ENCODE data around the gene NSMF.

Gene NSMF

DNA sequence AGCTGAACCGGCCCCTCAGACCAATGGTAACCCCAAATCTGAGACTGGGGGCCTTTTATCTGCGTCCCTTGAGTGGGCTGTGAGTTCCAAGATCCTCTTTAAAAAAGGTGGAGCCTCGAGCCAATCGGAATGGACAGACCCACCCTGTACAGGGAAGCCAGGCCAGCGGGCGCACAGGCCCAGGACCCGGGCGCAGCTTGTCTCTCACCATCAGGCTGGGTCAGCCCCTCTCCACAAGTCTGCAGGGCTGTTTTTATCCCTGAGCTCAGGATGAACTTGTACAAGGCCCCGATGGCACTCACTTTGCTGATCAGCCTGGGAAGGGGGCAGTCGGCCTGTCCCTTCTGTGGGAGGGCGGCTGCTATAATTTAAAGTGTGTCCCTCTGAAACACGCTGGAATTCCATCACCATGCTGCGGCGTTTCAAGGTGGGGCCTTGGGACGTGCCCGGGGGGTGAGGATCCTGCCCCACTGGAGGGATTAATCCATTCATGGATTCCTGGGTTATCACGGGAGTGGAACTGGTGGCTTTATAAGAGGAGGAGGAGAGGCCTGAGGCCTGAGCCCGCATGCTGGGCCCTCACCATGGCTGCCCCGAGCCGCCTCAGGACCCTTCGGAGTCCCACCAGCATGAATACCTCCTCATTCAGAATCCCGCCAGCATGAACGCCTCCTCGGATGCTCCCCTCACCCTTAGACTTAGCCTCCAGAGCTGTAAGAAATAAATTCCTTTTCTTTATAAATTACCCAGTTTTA is 50.3 kb downstream of the NSMF start:
- no peak for DNase-seq

DNA sequence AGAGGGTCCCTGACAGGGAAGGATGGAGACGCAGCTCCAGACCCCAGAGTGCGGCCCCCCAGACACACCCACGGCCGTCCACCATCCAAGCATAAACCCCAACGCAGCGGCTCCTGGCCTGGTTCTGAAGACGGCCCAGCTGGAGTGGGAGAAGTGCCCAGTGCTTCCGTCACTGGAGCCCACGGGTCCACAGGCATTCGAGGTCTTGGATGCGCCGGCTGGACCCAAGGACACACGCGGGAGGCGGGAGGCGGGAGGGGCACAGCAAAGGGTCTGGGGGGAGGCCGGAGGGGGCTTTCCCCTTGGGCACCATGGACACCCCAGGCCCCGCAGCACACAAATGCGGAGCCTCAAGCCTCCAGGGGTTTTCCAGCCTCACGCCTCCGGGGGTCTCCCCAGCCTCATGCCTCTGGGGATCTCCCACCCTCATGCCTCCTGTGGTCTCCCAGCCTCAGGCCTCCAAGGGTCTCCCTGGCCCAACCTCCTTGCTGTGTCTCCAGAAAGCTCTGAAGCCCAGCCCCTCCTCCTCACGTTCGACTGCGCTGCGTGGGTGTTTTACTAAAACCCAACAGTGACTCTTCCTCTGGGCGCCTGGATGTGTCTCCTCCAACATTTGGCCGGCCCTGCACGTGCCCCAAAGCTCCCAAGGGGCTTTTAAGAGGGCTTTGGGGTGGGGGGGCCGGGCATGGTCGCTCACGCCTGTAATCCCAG is 51.4 kb downstream of the NSMF start:
- DNase-seq, result no peak

DNA sequence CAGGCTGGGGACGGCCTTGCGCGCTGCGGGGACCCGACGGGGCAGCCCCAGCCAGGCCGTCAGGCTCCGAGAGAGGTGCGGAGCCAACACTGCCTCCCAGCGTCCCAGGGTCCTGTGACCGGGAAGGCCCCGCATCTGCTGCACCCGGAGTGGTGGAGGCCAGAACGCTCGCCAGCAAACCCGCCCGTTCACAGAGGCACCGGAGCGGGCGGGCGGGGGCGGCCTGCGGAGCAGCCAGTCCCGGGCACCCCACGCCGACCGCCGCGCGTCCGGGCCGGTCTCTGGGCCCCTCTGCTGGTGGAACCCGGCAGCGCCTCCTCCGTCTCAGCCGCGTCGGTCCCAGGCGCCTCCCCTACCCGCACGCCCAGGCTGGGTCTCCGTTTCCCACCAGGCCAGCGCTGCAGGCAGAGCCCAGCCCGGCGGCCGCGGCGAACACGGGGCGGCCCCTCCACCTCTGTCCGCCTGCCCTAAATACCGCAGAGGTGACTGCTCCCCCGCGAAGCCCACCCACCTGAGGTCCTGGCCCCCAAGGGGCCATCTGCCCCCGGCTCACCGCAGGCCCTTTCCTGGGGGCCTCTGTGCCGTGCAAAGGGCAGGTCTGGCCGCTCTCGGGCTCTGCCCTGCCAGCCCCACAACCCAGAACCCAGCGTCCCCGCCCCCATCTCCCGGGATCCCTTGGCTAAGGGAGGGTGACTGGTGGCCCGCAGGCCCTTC is 52.1 kb downstream of the NSMF start:
- DNase-seq, result peak; percentile 71

DNA sequence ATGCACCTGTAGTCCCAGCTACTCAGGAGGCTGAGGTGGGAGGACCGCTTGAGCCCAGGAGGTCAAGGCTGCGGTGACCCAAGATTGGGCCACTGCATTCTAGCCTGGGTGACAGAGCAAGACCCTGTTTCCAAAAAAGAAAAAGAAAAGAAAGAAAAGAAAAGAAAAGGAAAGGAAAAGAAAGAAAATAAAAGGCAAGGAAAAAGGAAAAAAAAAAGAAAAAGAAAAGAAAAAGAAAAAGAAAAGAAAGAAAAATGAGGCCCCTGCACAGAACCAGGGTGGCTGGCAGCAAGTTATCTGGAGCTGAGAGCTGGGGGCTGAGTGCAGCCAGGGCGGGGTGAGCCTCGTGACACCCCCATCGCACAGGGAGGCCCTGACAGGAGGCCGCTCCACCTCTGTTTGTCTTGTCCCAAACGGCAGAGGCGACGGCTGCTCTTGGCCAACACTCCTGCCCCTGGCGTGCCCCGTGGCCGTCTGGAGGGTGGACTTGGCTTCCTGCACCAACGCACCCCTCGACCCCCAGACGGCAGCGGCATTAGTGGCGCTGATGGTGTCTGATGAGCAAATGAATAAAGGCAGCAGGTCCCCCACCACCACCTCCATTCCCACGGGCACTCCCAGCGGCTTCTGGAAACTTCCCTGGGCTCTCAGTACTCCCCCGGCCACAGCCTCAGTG is 52.9 kb downstream of the NSMF start:
- DNase-seq, result no peak

DNA sequence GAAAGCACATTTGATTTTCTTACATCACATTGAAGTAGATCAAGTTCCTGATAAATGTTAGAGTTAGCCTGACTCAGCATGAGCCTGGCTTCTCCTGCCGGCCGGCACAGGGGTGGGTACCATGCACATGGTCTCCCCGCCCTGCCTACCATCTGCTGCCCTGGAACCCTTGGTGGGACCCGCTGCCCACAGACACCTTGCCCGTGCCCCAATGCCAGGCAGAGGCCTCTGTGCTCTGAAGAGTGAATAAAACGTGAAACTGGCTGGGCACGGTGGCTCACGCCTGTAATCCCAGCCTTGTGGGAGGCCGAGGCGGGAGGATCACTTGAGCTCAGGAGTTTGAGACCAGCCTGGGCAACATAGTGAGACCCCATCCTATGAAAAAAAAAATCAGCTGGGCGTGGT is 53.5 kb downstream of the NSMF start:
- no peak for DNase-seq

DNA sequence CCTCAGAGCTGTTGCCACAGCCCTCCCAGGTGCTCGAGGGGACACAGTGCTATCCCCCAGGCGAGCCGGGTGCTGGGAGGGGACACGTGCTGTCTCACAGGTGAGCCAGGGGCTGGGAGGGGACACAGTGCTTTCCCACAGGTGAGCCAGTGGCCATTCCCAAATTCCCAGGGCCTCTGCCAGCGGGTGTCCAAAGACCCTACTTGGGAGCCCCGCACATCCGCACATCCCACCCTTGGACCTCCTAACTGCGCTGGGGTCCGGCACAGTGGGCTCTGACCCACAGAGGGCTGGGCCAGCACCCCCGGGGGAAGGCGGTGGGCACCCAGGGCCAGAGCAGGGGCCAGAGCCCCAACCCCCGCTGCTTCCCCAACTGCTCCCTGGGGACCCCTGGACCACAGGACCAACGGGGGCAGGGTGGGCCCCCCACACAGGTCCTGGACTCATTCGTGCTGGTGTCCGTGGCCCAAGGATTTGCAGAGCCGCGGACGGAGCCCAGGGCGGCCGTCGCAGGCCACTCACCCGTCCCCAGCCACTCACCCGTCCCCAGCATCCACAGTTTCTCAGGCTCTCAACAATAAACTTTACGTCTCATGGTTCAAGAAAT is 54.1 kb downstream of the NSMF start:
- DNase-seq, result no peak

DNA sequence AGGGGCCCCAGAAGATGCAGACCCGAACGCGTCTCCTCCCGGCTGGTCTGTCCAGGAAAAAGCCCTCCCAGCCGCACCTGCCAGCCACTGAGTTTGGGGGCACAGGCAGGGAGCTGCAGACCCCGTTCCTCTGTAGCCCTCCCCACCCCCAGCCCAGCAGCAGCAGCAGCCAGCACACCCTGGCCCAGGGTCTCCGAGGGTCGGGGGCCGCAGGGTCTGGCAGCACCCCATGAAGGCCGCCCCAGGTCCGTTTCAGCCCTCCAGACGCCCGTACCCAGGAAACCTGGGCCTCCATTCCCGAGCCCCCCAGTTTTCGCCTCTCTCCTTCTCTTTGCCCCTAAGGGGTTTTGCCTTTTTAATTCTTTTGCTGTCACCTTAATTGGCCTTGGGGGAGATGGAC is 55.9 kb downstream of the NSMF start:
- DNase-seq, result no peak

DNA sequence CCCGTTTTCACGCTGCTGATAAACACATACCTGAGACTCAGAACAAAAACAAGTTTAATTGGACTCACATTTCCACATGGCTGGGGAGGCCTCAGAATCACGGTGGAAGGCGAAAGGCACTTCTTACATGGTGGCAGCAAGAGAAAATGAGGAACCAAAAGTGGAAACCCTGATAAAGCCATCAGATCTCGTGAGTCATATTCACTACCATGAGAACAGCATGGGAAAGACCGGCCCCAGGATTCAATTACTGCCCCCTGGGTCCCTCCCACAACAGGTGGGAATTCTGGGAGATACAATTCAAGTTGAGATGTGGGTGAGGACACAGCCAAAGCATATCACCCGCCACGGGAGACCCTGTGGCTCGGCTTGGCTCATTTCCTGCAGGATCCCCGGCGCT is 56.4 kb downstream of the NSMF start:
- no peak for DNase-seq

DNA sequence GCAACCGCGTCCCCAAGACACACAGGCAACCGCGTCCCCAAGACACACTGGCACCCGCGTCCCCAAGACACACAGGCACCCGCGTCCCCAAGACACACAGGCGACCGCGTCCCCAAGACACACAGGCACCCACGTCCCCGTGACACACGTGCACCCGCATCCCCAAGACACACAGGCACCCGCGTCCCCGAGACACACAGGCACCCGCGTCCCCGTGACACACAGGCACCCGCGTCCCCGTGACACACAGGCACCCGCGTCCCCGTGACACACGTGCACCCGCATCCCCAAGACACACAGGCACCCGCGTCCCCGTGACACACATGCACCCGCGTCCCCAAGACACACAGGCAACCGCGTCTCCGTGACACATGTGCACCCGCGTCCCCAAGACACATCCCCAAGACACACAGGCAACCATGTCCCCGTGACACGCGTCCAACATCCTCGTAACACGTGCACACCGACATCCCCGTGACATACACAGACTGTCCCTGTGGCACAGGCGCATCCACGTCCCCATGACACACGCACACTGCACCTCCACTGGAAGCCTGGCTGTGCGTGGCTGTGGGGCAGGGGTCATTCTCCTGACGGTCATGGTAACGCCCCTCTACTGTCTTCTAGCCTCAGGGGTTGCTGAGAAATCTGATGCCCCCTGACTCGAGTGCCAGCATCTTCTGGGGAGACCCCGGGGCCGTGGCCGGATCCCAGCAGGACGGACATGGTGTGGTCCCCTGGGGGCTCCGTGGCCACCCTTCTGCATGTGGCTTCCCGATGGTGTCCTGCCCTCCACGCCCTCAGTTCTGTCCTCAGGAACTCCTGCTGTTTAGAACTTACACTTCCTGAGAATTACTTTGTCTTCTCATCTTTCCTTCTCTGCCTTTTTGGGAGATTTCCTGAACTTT is 60.3 kb downstream of the NSMF start:
- DNase-seq, result no peak

DNA sequence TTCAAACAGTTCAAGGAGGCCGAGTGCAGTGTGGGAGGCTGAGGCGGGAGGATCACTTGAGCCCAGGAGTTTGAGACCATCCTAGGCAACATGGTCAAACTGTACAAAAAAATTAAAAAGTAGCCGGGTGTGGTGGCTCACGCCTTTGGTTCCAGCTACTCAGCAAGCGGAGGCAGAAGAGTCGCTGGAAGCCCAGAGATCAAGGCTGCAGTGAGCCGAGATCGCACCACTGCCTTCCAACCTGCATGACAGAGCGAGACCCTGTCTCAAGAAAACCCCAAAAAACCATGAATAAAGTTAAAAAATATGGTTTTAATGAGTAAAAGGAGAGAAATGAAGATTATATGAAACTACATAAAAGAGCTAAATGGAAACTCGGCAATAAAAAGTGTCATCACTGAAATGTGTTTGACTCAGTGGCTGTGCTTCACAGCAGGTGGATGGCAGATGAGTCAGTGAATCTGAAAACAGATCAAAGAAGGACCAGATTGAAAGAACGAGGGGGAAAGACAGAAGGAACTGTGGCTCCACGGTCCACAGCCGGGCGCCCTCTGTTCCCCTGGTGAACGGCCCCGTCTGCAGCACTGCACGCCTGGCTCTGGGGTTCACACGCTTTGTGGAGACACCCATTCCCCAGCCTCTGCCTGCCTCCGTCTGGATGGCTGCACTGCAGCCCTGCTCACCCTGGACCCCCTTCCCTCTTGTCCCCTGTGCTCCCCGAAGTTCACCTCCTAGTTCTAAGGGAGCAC is 61.3 kb downstream of the NSMF start:
- no peak for DNase-seq
